Panc1 (cell line): ENCODE results near the gene HYAL3. TPM values are rescaled to one million over a fixed set of nuclear protein-coding genes. Genes with fewer than 3 reads are reported as not detected.

Experiments
- ATAC-seq: fragments of 200-7000 bp; cut with Tn5 transposase; 2 replicates; pipeline ENCODE4 v1.9.1; 2020; ENCODE audit warnings: mild to moderate bottlenecking, moderate library complexity
- BruUV-seq: library from RNA; stranded (reverse); fragments of 400-500 nt; replicated peaks from 2 replicates; lab custom pipeline; 2021; lab: Mats Ljungman, UMichigan
- CTCF ChIA-PET: fragments of 300-600 bp; sonication (Branson Sonifier 250); formaldehyde crosslinking; loops from one replicate; lab custom pipeline; 2022; ENCODE audit warnings: antibody characterized with exemption; lab: Charles Lee
- POLR2A ChIA-PET: fragments of 300-600 bp; sonication (Branson Sonifier 250); formaldehyde crosslinking; loops from one replicate; lab custom pipeline; 2022; ENCODE audit warnings: antibody characterized with exemption; lab: Charles Lee
- DNase-seq: peaks from one replicate; pipeline ENCODE4 v3.0.0-alpha.2; 2010; ENCODE audit warnings: low read depth, low spot score
- H3K27ac ChIP-seq: 2 replicates; pipeline ENCODE4 v1.5.1; 2011; ENCODE audit warnings: mild to moderate bottlenecking, low read length, inconsistent platforms
- H3K27me3 ChIP-seq: fragments of 200-500 bp; sonication (Bioruptor generic); 2 replicates; pipeline ENCODE4 v1.6.0; 2014; ENCODE audit warnings: low read length, inconsistent platforms; ENCODE audit not compliant: control insufficient read depth, insufficient read depth
- H3K36me3 ChIP-seq: fragments of 200-500 bp; sonication (Bioruptor generic); 2 replicates; pipeline ENCODE4 v1.5.1; 2014; ENCODE audit warnings: inconsistent platforms, mild to moderate bottlenecking, low read length, moderate library complexity; ENCODE audit not compliant: control insufficient read depth, insufficient read depth
- H3K4me1 ChIP-seq: 2 replicates; pipeline ENCODE4 v1.5.1; 2011; ENCODE audit warnings: inconsistent platforms, mild to moderate bottlenecking, low read length, moderate library complexity; ENCODE audit not compliant: control insufficient read depth, insufficient read depth
- H3K4me3 ChIP-seq, 2 experiments: 2 replicates each; pipeline ENCODE4 v1.5.1; 2011 to 2012; ENCODE audit warnings: low read depth in 2 of 2, low read length in 2 of 2, mild to moderate bottlenecking in 2 of 2, inconsistent platforms in 1 of 2, moderate library complexity in 1 of 2
- H3K9me3 ChIP-seq: fragments of 200-500 bp; sonication (Bioruptor generic); 2 replicates; pipeline ENCODE4 v1.5.1; 2014; ENCODE audit warnings: low read depth, mild to moderate bottlenecking, inconsistent platforms, low read length, moderate library complexity; ENCODE audit not compliant: control insufficient read depth, insufficient read depth
- POLR2AphosphoS5 ChIP-seq: IDR thresholded peaks from 2 replicates; pipeline ENCODE4 v1.6.1; 2012; ENCODE audit warnings: mild to moderate bottlenecking, low read depth, low read length, moderate library complexity
- SIN3A ChIP-seq: IDR thresholded peaks from 2 replicates; pipeline ENCODE4 v1.6.1; 2012; ENCODE audit warnings: low read depth, mild to moderate bottlenecking, low read length, moderate library complexity, borderline replicate concordance; ENCODE audit not compliant: insufficient read depth
- TCF7L2 ChIP-seq: IDR thresholded peaks from 2 replicates; pipeline ENCODE4 v1.6.1; 2011; ENCODE audit warnings: mild to moderate bottlenecking, low read depth, low read length, inconsistent platforms
- in situ Hi-C: cut with HindIII; loops from 2 replicates; pipeline ENCODE4 v1.10.0; 2016; ENCODE audit warnings: low sequenced_read_pairs, low pct_unique_long_range_greater_than_20kb
- intact Hi-C: fragments of 100-400 bp; cut with micrococcal nuclease; formaldehyde crosslinking; loops from one replicate; pipeline ENCODE4 v1.10.0; 2022; ENCODE audit not compliant: unreplicated experiment
- total RNA-seq: library from RNA; stranded (reverse); gene quantifications from one replicate; pipeline ENCODE4 v1.2.1, GENCODE V29; 2021; ENCODE audit not compliant: unreplicated experiment
- TF ChIP-seq, protein P1 (sequence below), 2 experiments: IDR thresholded peaks; 2 replicates each; pipeline ENCODE4 v1.6.1; 2011 to 2012; ENCODE audit warnings: low read depth in 2 of 2, control low read depth in 1 of 2, low read length in 1 of 2, mild to moderate bottlenecking in 1 of 2, moderate library complexity in 1 of 2; ENCODE audit not compliant: insufficient read depth in 1 of 2
- TF ChIP-seq, protein P2 (sequence below): fragments of 450-650 bp; IDR thresholded peaks from 2 replicates; pipeline ENCODE4 v1.5.1; 2017; ENCODE audit warnings: mild to moderate bottlenecking

The HYAL3 gene
- total RNA-seq, 1 experiment from 2014 or later, result 3.9 TPM

DNA sequence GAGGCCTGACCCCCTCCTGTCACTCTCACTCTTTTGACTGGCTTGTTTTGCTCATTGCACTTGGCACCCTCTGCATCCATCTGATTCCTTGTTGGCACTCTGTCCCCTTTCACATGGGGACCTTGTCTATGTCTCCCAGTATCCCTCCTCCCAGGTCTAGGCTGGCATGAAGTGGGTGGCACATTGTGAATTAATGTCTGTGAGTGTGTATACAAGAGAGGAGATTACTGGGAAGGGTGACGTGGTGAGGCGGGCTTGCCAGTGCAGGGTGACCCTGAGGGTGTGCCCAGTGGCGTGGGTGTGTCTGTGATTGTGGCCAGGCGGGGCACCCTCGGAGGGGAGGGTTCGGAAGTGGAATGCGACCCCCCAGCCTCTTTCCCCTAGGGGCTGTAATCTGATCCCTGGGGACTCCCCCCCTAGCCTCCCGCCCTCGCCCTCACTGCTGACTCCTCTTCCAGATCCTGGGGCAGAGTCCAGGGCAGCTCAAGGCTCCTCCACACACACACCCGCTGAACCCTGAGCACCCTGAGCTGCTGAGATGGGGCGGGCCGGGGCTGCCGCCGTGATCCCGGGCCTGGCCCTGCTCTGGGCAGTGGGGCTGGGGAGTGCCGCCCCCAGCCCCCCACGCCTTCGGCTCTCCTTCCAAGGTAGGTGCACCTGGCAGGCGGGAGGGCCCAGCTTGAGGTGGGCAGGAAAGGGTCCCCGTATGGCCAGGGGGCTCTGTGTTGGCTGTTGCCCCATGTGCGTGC lies 30.3 kb downstream of the HYAL3 start, which contains the start of gene SEMA3B:
Gene SEMA3B (plus strand): TSS at position 445 of the 749 bp plus-strand sequence. CDS start 94 bp downstream, at position 539.
- Histone ChIP-seq H3K4me1 (peaks cover 8% of the 10 kb centered on the region), H3K27ac (no peak within 1 kb of the TSS), H3K36me3 (no peaks in the 10 kb centered on the region), H3K9me3 (no peaks in the 10 kb centered on the region), H3K4me3 (no peak within 1 kb of the TSS), H3K27me3 (no peaks in the 10 kb centered on the region)
- ChIA-PET CTCF (no interaction called here), POLR2A (no interaction called here)
- no peak; the same call in 1 of the 2 replicates for ATAC-seq
- in situ Hi-C loops (no loop called here), intact Hi-C loops (loop anchor here (10.0 kb wide), 1 partner anchor 74 kb away; the partner anchor contains the start of gene GNAT1)
- no peak for DNase-seq
- BruUV-seq, result no TSS peak
- TF ChIP-seq SIN3A (no peak), POLR2AphosphoS5 (no peak), TCF7L2 (no peak)
- TF ChIP-seq, protein P1, sequence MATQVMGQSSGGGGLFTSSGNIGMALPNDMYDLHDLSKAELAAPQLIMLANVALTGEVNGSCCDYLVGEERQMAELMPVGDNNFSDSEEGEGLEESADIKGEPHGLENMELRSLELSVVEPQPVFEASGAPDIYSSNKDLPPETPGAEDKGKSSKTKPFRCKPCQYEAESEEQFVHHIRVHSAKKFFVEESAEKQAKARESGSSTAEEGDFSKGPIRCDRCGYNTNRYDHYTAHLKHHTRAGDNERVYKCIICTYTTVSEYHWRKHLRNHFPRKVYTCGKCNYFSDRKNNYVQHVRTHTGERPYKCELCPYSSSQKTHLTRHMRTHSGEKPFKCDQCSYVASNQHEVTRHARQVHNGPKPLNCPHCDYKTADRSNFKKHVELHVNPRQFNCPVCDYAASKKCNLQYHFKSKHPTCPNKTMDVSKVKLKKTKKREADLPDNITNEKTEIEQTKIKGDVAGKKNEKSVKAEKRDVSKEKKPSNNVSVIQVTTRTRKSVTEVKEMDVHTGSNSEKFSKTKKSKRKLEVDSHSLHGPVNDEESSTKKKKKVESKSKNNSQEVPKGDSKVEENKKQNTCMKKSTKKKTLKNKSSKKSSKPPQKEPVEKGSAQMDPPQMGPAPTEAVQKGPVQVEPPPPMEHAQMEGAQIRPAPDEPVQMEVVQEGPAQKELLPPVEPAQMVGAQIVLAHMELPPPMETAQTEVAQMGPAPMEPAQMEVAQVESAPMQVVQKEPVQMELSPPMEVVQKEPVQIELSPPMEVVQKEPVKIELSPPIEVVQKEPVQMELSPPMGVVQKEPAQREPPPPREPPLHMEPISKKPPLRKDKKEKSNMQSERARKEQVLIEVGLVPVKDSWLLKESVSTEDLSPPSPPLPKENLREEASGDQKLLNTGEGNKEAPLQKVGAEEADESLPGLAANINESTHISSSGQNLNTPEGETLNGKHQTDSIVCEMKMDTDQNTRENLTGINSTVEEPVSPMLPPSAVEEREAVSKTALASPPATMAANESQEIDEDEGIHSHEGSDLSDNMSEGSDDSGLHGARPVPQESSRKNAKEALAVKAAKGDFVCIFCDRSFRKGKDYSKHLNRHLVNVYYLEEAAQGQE (IDR thresholded peaks at IDR 0.05; ENCODE audit: insufficient read depth in 1 of 2, low read depth in 2 of 2, low read length in 1 of 2), result no peak
- TF ChIP-seq, protein P2, sequence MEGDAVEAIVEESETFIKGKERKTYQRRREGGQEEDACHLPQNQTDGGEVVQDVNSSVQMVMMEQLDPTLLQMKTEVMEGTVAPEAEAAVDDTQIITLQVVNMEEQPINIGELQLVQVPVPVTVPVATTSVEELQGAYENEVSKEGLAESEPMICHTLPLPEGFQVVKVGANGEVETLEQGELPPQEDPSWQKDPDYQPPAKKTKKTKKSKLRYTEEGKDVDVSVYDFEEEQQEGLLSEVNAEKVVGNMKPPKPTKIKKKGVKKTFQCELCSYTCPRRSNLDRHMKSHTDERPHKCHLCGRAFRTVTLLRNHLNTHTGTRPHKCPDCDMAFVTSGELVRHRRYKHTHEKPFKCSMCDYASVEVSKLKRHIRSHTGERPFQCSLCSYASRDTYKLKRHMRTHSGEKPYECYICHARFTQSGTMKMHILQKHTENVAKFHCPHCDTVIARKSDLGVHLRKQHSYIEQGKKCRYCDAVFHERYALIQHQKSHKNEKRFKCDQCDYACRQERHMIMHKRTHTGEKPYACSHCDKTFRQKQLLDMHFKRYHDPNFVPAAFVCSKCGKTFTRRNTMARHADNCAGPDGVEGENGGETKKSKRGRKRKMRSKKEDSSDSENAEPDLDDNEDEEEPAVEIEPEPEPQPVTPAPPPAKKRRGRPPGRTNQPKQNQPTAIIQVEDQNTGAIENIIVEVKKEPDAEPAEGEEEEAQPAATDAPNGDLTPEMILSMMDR, result no peak

DNA sequence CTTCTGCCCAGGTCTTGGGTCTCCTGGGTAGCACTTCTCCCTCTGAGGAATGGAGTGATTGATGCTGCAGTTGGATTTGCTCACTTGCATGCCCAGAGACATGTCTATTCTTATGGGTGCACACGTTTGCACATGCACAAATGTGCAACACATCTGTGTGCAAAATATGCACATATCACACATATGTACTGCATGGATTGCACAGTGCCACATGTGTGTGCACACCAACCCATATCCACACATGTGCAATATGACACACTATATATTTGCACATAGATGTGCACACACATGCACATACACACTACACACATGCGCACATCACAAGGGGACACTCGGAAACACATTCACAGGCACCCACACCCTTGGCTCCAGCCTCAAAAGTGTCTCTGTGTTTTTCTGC lies 30.9 kb downstream of the HYAL3 start:
- no peaks in the 10 kb centered on the region for H3K9me3 ChIP-seq
- H3K27me3 ChIP-seq, result no peaks in the 10 kb centered on the region
- DNase-seq (no peak), ATAC-seq (no peak)
- no peak overlapping the region for H3K4me3 ChIP-seq
- CTCF ChIA-PET, result no interaction called here
- intact Hi-C loops, result loop anchor here (10.0 kb wide), 1 partner anchor 73 kb away; the partner anchor contains the start of gene GNAT1
- in situ Hi-C loops, result no loop called here
- H3K4me1 ChIP-seq, result peaks cover 8% of the 10 kb centered on the region
- no TSS peak for BruUV-seq
- H3K36me3 ChIP-seq, result no peaks in the 10 kb centered on the region
- H3K27ac ChIP-seq, result no peak overlapping the region
- TF ChIP-seq, protein P2, result no peak
- TF ChIP-seq SIN3A, result no peak
- no peak for TF ChIP-seq TCF7L2
- TF ChIP-seq, protein P1 (IDR thresholded peaks at IDR 0.05; ENCODE audit: insufficient read depth in 1 of 2, low read depth in 2 of 2, low read length in 1 of 2), result no peak
- no peak for TF ChIP-seq POLR2AphosphoS5
- POLR2A ChIA-PET, result no interaction called here
